H9 (cell line): ENCODE measurements around the gene GCGR. TPM values are rescaled to one million over a fixed set of nuclear protein-coding genes. Genes with fewer than 3 reads are reported as not detected.

ENCODE experiments used
- DNase-seq: peaks from one replicate; pipeline ENCODE4 v3.0.0-alpha.2; 2017
- H2AFZ ChIP-seq: one replicate; pipeline ENCODE4 v1.6.1; 2013; ENCODE audit warnings: mild to moderate bottlenecking, low read length, control low read depth, moderate library complexity
- H2AK5ac ChIP-seq: 2 replicates; pipeline ENCODE4 v1.6.1; 2013; ENCODE audit warnings: low read length, control low read depth, mixed read lengths; ENCODE audit not compliant: insufficient read length
- H2BK120ac ChIP-seq: one replicate; pipeline ENCODE4 v1.6.1; 2013; ENCODE audit warnings: low read depth, mild to moderate bottlenecking, low read length, control low read depth, inconsistent platforms; ENCODE audit not compliant: poor library complexity, severe bottlenecking
- H2BK12ac ChIP-seq: 2 replicates; pipeline ENCODE4 v1.6.1; 2013; ENCODE audit warnings: low read length, control low read depth, mixed read lengths, low read depth; ENCODE audit not compliant: insufficient read length
- H2BK15ac ChIP-seq: 2 replicates; pipeline ENCODE4 v1.6.1; 2013; ENCODE audit warnings: low read depth, low read length, control low read depth
- H2BK20ac ChIP-seq: one replicate; pipeline ENCODE4 v1.6.1; 2013; ENCODE audit warnings: low read depth, mild to moderate bottlenecking, low read length, control low read depth, inconsistent platforms; ENCODE audit not compliant: poor library complexity, severe bottlenecking
- H2BK5ac ChIP-seq: 2 replicates; pipeline ENCODE4 v1.6.1; 2013; ENCODE audit warnings: low read length, control low read depth, mixed read lengths; ENCODE audit not compliant: insufficient read length
- H3K14ac ChIP-seq: 2 replicates; pipeline ENCODE4 v1.6.1; 2013; ENCODE audit warnings: low read length, control low read depth; ENCODE audit not compliant: insufficient read depth
- H3K18ac ChIP-seq: 2 replicates; pipeline ENCODE4 v1.6.1; 2013; ENCODE audit warnings: low read depth, mild to moderate bottlenecking, mixed read lengths, low read length, control low read depth; ENCODE audit not compliant: insufficient read length
- H3K23ac ChIP-seq: 2 replicates; pipeline ENCODE4 v1.6.1; 2013; ENCODE audit warnings: low read length, control low read depth, mixed read lengths, low read depth; ENCODE audit not compliant: insufficient read length
- H3K23me2 ChIP-seq: 2 replicates; pipeline ENCODE4 v1.6.1; 2013; ENCODE audit warnings: low read depth, mild to moderate bottlenecking, mixed read lengths, low read length, control low read depth; ENCODE audit not compliant: insufficient read length, poor library complexity, severe bottlenecking
- H3K27ac ChIP-seq: 2 replicates; pipeline ENCODE4 v1.5.1; 2013; ENCODE audit warnings: low read length, control low read depth, mixed read lengths, low read depth; ENCODE audit not compliant: insufficient read length
- H3K27me3 ChIP-seq: 2 replicates; pipeline ENCODE4 v1.6.1; 2013; ENCODE audit warnings: low read length, control low read depth, inconsistent platforms; ENCODE audit not compliant: insufficient read depth
- H3K4ac ChIP-seq: 2 replicates; pipeline ENCODE4 v1.6.1; 2013; ENCODE audit warnings: low read depth, mild to moderate bottlenecking, control low read depth, inconsistent platforms, low read length, moderate library complexity
- H3K4me1 ChIP-seq: 2 replicates; pipeline ENCODE4 v1.6.1; 2013; ENCODE audit warnings: low read length, control low read depth, inconsistent platforms; ENCODE audit not compliant: insufficient read depth
- H3K4me2 ChIP-seq: 2 replicates; pipeline ENCODE4 v1.6.1; 2013; ENCODE audit warnings: low read length, control low read depth, mixed read lengths; ENCODE audit not compliant: insufficient read length, insufficient read depth
- H3K56ac ChIP-seq: 2 replicates; pipeline ENCODE4 v1.6.1; 2013; ENCODE audit warnings: low read depth, mild to moderate bottlenecking, mixed read lengths, low read length, control low read depth; ENCODE audit not compliant: insufficient read length
- H3K79me1 ChIP-seq: 2 replicates; pipeline ENCODE4 v1.6.1; 2013; ENCODE audit warnings: low read depth, mild to moderate bottlenecking, moderate library complexity, low read length, control low read depth, inconsistent platforms; ENCODE audit not compliant: insufficient read depth, poor library complexity, severe bottlenecking
- H3K79me2 ChIP-seq: 2 replicates; pipeline ENCODE4 v1.6.1; 2013; ENCODE audit warnings: low read length, control low read depth, inconsistent platforms; ENCODE audit not compliant: insufficient read depth
- H3K9ac ChIP-seq: 2 replicates; pipeline ENCODE4 v1.6.1; 2013; ENCODE audit warnings: low read length, control low read depth, mixed read lengths; ENCODE audit not compliant: insufficient read length; ENCODE audit errors: extremely low read depth
- H3K9me3 ChIP-seq: one replicate; pipeline ENCODE4 v1.6.1; 2013; ENCODE audit warnings: low read depth, low read length, inconsistent platforms; ENCODE audit not compliant: control insufficient read depth
- H3T11ph ChIP-seq: one replicate; pipeline ENCODE4 v1.6.1; 2013; ENCODE audit warnings: mild to moderate bottlenecking, low read length, control low read depth, inconsistent platforms
- H4K20me1 ChIP-seq: one replicate; pipeline ENCODE4 v1.6.1; 2013; ENCODE audit not compliant: control insufficient read depth, insufficient read length, insufficient read depth
- H4K5ac ChIP-seq: 2 replicates; pipeline ENCODE4 v1.6.1; 2013; ENCODE audit warnings: low read depth, mild to moderate bottlenecking, mixed read lengths, low read length, control low read depth; ENCODE audit not compliant: insufficient read length
- H4K8ac ChIP-seq: replicated peaks from 2 replicates; pipeline ENCODE4 v1.6.1; 2013; ENCODE audit warnings: low read length, control low read depth, mixed read lengths, low read depth; ENCODE audit not compliant: insufficient read length
- H4K91ac ChIP-seq: 2 replicates; pipeline ENCODE4 v1.6.1; 2013; ENCODE audit warnings: low read depth, mild to moderate bottlenecking, moderate library complexity, mixed read lengths, low read length, control low read depth; ENCODE audit not compliant: insufficient read length
- H3K27ac Mint-ChIP-seq, 3 experiments: 2 replicates in 2 of 3; 3 replicates in 1 of 3; pipeline ENCODE4 v1.8.0; 2020 to 2021; ENCODE audit warnings: mixed read lengths in 3 of 3, mild to moderate bottlenecking in 1 of 3, moderate library complexity in 1 of 3
- H3K27me3 Mint-ChIP-seq: 2 replicates; pipeline ENCODE4 v1.8.0; 2021; ENCODE audit warnings: low read depth, mild to moderate bottlenecking, moderate library complexity, mixed read lengths
- H3K36me3 Mint-ChIP-seq, 3 experiments: 2 replicates in 2 of 3; 3 replicates in 1 of 3; pipeline ENCODE4 v1.8.0; 2020 to 2021; ENCODE audit warnings: low read depth in 3 of 3, mixed read lengths in 3 of 3; ENCODE audit not compliant: insufficient read depth in 1 of 3
- H3K4me1 Mint-ChIP-seq, 2 experiments: 2 replicates each; pipeline ENCODE4 v1.8.0; 2020; ENCODE audit warnings: mixed read lengths in 2 of 2
- H3K4me3 Mint-ChIP-seq, 2 experiments: 2 replicates in 1 of 2; 3 replicates in 1 of 2; pipeline ENCODE4 v1.8.0; 2020 to 2021; ENCODE audit warnings: mild to moderate bottlenecking in 2 of 2, mixed read lengths in 2 of 2, moderate library complexity in 1 of 2
- H3K9me3 Mint-ChIP-seq, 2 experiments: 2 replicates in 1 of 2; 3 replicates in 1 of 2; pipeline ENCODE4 v1.8.0; 2020; ENCODE audit warnings: mild to moderate bottlenecking in 2 of 2, mixed read lengths in 2 of 2, moderate library complexity in 1 of 2
- WGBS: extraction: QIAGEN DNeasy Blood & Tissue Kit; methylation state at CpG from one replicate; pipeline ENCODE4 v1.1.7; 2013; ENCODE audit warnings: missing lambda C conversion rate, low lambda C conversion rate, mixed read lengths; ENCODE audit not compliant: insufficient read length; ENCODE audit errors: extremely low coverage; 5-methylcytosine and 5-hydroxymethylcytosine counted together
- total RNA-seq: library from RNA; stranded (reverse); gene quantifications from 2 replicates; pipeline ENCODE4 v1.2.1, GENCODE V29; 2021
- TF ChIP-seq, protein P1 (sequence below): fragments of 200-600 bp; sonication (generic); conservative IDR thresholded peaks from 3 replicates; pipeline ENCODE4 v1.8.0; 2021; ENCODE audit warnings: antibody characterized with exemption, mild to moderate bottlenecking

The GCGR gene
- total RNA-seq, 1 experiment from 2014 or later, result 0.24 TPM

DNA sequence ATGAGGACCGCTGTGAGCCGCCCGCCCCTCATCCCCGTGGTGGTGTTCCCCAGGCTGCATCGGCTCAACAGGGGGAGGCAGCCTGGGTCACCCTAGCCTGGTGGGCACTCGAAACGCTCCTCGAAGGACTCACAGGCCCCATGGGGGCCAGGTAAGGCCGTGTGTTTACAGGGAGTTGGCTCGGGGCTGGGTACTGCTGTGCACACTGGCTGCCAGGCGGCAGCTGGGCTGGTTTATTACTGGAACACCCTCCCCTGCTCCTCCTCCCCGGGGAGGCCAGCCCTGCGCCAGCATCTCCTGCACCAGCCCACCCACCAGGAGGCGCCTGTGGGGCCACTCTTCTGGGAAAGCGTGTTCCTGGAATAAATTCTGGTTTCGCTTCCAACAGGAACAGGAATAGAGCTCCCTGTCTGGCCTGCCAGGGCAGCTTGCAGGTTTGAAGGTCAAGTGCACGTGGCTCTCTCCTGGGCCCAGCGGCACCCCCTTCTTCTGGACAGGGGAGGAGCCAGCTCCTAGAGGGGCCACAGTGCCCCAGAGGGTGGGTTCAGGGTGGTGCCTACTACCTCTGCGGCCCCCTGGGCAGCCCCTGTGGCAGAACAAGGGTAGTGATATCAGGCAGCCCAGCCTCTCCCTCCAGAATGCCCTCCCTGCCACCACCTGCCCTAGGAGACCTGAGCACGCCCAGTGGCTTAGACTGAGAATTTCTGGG, 17.8 kb downstream of the GCGR start:
- H2BK5ac ChIP-seq, result no peak overlapping the region
- H4K91ac ChIP-seq, result no peak overlapping the region
- H2BK12ac ChIP-seq, result no peak overlapping the region
- no peak overlapping the region for H2BK15ac ChIP-seq
- no peak overlapping the region for H2AK5ac ChIP-seq
- H3K4ac ChIP-seq, result no peak overlapping the region
- H3K23me2 ChIP-seq, result no peaks in the 10 kb centered on the region
- H2BK20ac ChIP-seq, result no peak overlapping the region
- TF ChIP-seq, protein P1, sequence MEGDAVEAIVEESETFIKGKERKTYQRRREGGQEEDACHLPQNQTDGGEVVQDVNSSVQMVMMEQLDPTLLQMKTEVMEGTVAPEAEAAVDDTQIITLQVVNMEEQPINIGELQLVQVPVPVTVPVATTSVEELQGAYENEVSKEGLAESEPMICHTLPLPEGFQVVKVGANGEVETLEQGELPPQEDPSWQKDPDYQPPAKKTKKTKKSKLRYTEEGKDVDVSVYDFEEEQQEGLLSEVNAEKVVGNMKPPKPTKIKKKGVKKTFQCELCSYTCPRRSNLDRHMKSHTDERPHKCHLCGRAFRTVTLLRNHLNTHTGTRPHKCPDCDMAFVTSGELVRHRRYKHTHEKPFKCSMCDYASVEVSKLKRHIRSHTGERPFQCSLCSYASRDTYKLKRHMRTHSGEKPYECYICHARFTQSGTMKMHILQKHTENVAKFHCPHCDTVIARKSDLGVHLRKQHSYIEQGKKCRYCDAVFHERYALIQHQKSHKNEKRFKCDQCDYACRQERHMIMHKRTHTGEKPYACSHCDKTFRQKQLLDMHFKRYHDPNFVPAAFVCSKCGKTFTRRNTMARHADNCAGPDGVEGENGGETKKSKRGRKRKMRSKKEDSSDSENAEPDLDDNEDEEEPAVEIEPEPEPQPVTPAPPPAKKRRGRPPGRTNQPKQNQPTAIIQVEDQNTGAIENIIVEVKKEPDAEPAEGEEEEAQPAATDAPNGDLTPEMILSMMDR, result peak; percentile 62
- peaks cover 5 to 20% of the 10 kb centered on the region in 2 experiments for H3K4me1 Mint-ChIP-seq
- H3K9me3 ChIP-seq, result no peaks in the 10 kb centered on the region
- H3K79me1 ChIP-seq, result peaks cover 3% of the 10 kb centered on the region
- no peaks in the 10 kb centered on the region for H3K79me2 ChIP-seq
- H3K14ac ChIP-seq, result no peak overlapping the region; the same call in 1 of the 2 replicates
- no peak overlapping the region for H2AFZ ChIP-seq
- H3T11ph ChIP-seq, result no peak overlapping the region
- no peaks in the 10 kb centered on the region for H4K20me1 ChIP-seq
- no peak overlapping the region for H3K27ac Mint-ChIP-seq
- H3K27me3 ChIP-seq, result no peaks in the 10 kb centered on the region
- no peak overlapping the region for H3K9ac ChIP-seq
- no peak overlapping the region for H3K27ac ChIP-seq
- H4K8ac ChIP-seq, result no peak overlapping the region
- no peak overlapping the region for H3K23ac ChIP-seq
- H3K4me3 Mint-ChIP-seq, result 0 out of 5 replicates have a peak overlapping the region, but pooled peaks of 1 of the 2 experiments have one; percentile 7
- H3K9me3 Mint-ChIP-seq, result no peaks in the 10 kb centered on the region; a peak in 2 of 5 replicates
- no peak overlapping the region for H3K18ac ChIP-seq
- WGBS, result no CpG with 5 or more reads among the region's 20 CpGs
- no peak overlapping the region for H3K56ac ChIP-seq
- peaks cover 0 to 5% (median 4%) of the 10 kb centered on the region in 3 experiments; a peak in 4 of 7 replicates for H3K36me3 Mint-ChIP-seq
- H3K4me1 ChIP-seq, result no peaks in the 10 kb centered on the region; the same call in 1 of the 2 replicates
- peak; percentile 79 for DNase-seq
- H2BK120ac ChIP-seq, result no peak overlapping the region
- H4K5ac ChIP-seq, result no peak overlapping the region
- peaks cover 10% of the 10 kb centered on the region for H3K27me3 Mint-ChIP-seq
- H3K4me2 ChIP-seq, result no peak overlapping the region
